HG02840 (cell line): ENCODE measurements around the gene COL2A1.
"Not testable (repeated sequence)": the region's sequence is repeated elsewhere in the genome, so short reads cannot be mapped to it uniquely, and the experiment has no call there.

Experiments
- ATAC-seq: cut with Tn5 transposase; IDR thresholded peaks from one replicate; pipeline ENCODE4 v1.9.1; 2021; ENCODE audit warnings: mild to moderate bottlenecking, moderate library complexity, moderate number of reproducible peaks; ENCODE audit not compliant: unreplicated experiment, low FRiP score

COL2A1 gene

DNA sequence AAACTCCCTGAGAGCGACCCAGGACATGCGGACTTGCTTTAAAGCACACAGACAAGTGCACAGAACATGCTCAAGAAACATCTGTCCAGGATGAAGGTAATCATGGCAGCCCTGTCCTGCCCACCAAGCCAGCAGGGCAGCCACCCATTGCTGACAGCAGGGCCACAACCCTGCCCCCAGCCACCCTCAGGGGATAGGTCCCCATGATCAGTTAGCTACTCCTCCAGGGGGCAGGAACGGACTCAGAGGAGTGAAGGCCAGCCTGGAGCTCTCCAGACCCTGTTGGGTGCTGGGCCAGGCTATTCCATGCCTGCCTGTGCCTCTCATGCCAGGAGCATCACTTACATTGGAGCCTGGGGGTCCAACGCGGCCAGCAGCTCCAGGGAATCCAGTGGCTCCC is 25.1 kb downstream of the COL2A1 start:
- no peak for ATAC-seq

DNA sequence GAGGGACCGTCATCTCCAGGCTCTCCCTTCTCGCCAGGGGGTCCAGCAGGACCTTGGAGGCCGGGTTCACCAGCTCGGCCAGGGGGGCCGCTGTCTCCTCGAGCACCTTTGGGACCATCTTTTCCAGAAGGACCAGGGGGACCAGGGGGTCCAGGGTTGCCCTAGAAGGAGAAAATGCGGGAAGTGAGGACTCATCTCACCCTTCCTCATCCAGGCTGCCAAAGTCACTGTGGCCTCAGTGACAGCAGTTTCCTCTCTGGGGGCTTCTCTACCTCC is 25.7 kb downstream of the COL2A1 start:
- ATAC-seq, result no peak

DNA sequence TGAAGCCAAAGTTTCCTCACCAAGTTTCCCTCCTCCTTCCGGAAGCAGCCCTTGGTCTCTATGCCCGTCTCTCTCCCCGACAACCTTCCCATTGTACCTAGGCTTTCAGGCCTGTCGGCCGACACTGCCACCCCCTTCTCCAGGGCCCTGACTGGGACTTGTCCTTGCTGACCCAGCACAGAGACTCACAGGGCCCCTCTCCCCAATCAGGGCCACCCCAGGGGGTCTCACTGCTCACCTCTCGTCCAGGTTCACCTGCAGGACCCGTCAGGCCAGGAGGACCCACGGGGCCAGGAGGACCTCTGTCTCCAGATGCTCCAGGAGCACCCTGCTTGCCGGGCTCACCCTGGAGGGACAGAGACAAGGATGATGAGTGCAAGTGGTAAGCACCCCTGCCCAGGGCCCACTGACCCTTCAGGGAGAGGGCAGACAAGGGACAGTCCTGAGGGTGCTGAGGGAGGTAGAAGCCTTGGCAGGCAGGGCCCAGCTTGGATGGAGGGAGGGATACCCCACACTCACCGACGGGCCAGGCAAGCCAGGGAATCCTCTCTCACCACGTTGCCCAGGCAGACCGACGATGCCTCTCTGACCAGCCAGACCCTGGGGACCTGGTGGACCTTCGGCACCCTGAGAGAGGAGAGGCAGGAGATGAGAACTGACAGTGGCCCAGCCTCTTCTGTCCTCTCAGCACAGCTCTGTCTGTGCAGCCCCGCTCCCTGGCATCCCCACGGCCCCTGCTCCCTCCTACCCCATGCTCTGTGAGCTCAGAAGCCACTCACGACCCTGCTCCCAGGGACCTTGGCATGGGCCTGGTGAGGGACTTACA is 26.3 kb downstream of the COL2A1 start:
- ATAC-seq, result no peak

DNA sequence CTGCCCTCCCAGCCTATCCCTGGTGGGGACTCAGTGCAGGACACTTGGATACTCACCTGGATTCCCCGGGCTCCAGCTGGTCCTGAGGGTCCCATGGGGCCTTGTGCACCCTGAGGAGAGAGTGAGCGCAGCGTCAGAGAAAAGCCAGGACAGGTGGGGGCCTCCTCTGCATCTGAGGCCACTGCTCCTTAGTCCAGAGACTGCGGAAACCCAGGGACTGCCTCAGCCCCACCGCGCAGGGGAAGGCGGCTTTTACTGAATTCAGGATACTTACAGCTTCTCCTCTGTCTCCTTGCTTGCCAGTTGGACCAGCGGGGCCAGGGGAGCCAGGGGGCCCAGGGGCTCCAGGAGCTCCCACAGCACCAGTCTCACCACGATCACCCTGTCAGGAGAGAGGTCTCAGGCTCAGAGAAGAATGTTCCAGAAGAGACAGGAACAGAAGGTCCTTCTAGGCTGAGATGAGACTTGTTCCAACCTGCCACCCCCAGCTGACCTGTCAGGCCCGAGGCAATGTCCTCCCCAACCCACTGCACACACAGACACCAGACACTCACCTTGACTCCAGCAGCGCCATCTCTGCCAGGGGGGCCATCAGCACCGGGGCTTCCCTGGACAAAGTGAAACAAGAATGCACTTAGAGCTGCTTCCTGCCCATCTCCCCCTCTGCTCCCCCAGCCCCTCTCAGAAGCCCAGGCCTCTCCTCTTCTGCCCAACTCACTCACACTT is 27.1 kb downstream of the COL2A1 start:
- no peak for ATAC-seq

DNA sequence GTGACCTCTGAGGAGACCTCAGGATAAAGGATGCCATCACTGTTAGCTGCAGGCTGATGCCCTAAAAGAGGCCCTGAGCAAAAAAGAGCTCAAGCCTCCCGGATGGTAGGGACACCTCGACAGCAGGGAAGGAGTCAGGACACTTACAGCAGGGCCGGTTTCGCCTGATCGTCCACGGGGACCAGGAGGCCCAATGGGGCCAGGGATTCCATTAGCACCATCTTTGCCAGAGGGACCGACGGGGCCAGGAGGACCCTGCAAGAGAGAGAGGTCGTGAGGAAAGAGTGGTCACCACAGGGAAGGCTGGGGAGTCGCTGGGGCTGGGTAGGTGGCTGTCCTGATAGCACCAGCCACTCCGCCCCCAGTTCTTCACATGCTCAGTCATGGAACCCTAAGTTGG is 28.5 kb downstream of the COL2A1 start:
- ATAC-seq, result no peak

DNA sequence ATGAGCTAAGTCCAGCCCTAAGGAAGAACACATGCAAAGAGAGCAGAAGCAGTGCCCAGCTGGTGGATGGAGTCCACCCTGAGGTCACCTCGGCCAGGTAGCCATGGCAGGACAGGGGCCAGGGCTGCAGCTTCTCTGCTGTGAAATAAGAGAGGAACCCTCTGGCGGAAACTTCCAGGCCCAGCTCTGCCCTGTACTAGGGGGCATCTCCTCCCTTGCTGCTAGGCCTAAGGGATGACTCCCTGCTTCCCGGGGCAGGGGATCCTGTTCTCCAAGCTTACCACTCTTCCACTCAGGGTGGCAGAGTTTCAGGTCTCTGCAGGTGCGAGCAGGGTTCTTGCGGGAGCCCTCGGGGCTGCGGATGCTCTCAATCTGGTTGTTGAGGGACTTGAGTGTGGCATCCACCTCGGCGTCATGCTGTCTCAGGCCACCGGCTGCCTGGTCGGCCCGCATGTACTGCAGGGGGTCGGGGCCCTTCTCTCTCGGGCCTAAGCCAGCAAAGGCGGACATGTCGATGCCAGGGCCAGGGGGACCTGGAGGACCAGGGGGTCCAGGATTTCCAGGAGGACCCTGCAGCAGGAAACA is 29.1 kb downstream of the COL2A1 start:
- ATAC-seq, result no peak

DNA sequence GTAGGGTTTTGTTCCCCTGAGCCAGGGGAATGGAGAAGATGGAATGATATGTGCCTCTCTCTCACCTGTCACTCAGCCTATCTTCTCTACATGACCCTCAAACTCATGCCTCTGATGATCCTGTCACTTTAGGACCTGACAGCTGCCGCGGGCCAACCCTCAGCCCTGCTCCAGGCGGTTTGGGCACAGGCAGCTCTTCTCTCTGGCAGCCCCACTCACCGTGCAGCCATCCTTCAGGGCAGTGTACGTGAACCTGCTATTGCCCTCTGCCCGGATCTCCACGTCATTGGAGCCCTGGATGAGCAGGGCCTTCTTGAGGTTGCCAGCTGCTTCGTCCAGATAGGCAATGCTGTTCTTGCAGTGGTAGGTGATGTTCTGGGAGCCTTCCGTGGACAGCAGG is 30.4 kb downstream of the COL2A1 start:
- ATAC-seq, result no peak

DNA sequence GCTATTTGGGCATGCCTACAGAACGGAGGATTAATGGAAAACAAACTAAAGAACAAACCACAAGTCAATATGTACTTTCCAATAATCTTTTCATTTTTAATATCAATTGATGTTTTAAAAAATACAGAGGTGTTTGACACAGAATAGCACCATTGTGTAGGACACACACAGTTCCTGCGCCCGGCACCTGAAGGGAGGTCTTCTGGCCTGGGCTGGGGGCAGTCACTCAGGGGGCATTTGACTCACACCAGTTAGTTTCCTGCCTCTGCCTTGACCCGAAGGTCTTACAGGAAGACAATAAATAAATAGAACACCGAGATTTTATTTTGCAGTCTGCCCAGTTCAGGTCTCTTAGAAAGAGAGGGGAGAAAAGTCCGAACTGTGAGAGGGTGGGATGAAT is 31.4 kb downstream of the COL2A1 start:
- no peak for ATAC-seq

DNA sequence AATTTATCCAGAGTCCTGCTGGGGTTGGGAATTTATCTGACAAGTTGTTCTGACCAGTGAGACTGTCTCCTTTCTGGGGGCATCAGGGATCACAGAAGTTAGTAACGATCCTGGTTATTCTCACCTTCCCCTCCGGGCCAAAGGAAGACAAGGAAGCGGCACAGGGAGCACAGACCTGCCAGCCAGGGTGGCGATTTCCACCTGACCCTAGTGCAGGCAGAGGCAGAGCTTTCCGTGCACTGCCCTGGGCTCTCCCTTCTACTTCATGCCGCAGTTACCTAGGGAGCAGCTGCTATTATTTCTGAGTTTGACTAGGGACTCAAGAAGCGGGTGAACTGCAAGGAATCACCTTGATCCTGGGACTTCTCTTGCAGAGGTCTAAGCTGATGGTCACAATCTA is 33.4 kb downstream of the COL2A1 start:
- no peak for ATAC-seq

DNA sequence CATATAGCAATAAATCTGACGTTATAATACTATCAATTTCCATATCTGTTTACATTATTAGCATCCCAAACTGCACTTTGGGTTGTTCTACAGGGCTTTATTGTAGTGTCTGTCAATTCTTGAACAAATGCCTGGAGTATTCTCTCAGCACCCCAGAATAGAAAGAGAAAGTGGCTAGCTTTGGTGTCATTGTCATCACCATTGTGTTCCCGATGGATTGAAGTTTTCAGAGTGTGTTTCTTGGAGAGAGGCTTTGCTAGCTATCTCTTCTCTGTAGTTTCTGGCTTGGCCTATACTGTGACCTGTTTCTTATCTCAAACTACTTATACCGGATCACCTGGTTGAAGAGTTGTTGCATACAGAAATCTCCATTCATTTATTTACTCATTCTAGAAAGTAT is 34.4 kb downstream of the COL2A1 start:
- ATAC-seq, result no peak

DNA sequence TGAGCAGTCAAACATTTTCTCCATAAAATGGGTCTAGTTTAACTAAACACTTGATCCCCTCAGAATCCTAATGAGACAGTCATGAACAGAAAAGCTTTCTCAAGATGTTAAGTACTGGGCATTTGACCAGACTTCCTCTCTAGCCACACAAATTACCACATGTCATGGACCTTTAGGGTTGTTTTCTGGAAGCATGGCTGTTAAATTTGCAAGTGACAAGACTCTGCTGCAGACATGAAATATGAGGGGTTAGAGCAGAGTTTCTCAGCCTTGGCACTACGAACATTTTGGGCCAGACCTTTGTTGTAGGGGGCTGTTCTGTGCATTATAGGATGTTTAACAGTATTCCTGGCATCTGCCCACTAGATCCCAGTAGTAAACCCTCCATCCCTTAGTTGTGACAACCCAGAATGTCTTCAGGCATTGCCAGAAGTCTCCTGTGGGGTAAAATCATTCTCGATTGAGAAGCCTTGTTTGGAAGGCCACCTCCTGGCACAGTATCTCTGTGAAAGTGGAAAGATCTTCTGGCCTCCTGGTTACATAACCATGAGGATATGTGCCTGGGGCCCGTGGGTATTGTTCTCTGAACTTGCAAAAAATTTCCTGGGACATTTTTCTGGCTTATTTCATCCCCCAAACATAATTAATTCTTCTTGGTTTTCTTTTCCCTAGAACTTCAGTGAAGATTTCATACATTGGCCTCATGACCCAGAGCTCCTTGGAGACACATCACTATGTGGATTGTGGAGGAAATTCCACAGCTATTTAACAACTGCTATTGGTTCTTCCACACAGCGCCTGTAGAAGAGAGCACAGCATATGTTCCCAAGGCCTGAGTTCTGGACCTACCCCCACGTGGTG is 36.6 kb downstream of the COL2A1 start:
- no peak for ATAC-seq

DNA sequence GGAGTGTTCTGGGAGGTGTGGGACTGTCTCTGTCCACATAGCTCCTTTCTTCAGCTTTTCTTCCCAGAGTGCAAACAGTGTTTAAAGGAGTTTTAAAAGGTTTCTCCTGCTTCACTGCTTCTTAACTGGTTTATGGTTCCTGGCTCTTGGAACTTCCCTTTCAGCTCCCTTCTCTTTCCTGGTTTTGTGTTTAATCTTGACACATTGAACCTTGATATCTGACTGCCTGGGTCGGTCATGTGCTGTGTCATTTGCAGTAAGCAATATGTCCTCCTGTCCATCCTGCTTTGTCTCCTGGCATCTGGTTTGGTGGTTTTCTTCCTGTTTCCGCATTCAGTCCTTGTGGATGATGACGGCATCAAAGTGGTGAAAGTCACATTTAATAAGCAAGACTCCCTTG is 38.7 kb downstream of the COL2A1 start:
- no peak for ATAC-seq

DNA sequence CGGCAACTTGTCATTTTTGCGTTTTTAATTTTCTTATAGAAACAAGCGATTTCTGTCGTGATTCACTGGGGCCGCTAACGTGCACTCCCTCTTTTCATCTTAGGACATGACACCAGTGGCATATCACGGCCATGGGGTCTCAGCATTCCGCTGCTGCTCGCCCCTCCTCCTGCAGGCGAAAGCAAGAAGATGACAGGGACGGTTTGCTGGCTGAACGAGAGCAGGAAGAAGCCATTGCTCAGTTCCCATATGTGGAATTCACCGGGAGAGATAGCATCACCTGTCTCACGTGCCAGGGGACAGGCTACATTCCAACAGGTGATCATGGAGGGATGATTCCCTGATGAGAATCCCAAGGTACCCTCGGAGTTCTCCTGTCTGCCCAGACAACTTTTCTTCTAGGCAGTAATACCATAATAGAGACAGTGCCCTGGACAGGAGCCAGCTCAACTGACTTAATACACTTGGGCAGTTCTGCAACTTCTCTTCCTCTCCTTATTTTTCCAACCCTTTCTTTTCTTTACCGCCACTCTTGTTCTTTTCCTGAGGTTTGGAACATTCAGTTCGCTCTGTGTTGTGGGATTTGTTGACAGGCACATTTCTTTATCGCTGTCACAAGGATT is 40.1 kb downstream of the COL2A1 start:
- no peak for ATAC-seq

DNA sequence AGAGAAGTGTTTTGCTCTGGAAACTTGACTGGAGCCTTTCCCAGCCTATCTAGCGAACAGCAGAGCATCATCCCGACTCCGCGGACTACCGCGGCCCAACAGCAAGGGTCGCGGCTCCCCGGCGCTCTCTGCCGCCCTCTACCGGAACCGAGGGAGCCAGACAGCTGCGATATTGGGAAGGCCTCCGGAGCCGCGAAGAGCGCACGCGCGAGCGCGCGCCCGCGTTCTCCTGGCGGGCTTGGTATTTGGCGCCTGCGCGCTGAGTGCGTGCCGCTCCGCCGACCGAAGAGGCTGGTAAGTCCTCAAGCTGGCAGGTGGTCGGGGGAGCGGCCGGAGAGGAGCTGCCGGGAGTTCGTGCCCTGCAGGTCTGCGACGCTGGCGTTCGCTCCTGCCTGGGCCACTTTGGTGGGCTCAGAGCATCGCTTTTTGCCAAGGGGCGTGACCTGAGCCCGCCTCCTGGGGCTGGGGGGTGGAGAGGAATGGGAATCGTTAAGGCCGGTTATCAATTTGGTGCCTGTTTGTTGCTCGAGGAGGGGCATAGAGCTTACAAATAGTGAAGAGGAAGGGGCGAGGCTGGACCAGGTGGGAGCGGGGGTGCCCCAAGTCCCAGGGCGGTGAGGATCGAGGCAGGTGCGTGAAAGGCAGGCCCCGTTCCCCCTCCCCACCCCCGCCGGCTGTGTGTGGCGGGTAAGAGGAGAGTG is 40.8 kb downstream of the COL2A1 start, which contains the start of gene TMEM106C:
TSS of gene TMEM106C (plus strand) at position 257 of the 701 bp plus-strand sequence. CDS start 641 bp downstream, outside the sequence.
- peak; percentile 92 for ATAC-seq

DNA sequence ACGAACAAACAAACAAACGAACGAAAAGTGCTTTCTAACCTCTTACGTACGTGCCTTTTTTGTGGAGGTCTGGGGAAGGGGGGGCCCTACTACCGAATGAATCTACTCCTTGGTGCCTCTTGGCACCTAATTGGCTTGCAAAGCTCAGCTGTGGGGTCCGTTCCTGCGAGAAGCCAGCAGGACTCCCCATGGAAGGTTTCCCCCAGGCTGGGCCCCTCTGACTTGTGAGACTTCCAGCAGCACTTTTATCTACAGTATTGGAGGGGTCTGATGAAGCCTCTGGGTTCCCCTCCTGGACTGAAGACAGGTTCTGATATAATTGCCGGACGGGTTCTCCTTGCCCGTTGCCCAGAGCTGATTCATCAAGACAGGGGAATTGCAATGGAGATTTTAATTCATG is 42.1 kb downstream of the COL2A1 start:
- ATAC-seq, result no peak

DNA sequence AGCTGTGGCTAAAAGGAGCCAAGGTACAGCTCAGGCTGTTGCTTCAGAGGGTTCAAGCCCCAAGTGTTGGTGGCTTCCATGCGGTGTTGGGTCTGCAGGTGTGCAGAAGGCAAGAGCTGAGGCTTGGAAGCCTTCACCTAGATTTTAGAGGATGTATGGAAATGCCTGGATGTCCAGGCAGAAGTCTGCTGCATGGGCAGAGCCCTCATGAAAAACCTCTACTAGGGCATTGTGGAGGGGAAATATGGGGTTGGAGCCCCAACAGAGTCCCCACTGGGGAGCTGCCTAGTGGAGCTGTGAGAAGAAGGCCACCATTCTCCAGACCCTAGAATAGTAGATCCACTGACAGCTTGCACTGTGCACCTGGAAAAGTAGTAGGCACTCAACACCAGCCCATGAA is 46.6 kb downstream of the COL2A1 start:
- ATAC-seq, result not testable (repeated sequence)

DNA sequence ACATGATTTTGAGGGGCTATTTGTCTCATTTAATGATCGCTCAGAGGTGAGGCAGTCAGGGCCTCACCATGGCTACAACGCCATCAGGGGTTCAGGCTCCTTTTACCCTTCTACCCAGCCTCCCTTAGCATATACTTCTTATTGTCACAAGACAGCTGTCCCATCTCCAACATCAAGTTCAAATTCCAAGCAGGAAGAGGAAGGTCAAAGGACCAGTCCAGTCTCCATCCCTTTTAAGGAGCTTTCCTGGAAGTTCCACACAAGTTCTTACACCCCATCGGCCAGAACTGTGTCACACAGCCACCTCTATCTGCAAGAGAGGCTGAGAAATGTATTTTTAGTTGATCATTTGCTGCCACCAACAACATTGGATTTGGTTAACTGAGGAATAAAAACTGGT is 49.2 kb downstream of the COL2A1 start:
- no peak for ATAC-seq

DNA sequence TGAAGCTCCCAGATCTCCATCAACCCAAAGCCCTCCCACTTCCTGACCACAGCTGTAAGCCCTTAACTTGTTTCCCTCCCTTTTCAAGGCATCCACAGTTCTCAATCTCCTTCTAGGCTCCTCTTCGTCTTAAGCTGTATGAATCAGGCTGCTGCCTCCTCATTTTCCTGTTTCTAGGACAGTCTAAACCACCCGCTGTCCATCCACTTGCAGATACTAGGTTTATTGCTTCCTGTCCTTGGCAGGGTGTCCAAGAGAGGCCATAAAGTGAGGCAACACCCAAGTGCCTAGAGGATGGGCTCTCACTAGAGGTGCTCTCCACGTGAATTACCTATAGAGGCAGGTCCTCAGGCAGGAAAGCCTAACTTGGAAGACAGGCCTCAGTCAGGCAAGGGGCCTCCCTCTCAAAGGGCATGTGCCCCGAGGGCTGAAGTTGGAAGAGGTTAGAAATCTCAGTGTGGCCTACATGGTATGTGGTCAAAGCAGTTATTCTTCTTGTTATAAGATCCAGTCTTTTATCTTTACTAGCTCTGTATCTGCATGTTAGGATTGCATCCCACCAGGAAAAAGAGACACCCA is 49.7 kb downstream of the COL2A1 start:
- ATAC-seq, result no peak

DNA sequence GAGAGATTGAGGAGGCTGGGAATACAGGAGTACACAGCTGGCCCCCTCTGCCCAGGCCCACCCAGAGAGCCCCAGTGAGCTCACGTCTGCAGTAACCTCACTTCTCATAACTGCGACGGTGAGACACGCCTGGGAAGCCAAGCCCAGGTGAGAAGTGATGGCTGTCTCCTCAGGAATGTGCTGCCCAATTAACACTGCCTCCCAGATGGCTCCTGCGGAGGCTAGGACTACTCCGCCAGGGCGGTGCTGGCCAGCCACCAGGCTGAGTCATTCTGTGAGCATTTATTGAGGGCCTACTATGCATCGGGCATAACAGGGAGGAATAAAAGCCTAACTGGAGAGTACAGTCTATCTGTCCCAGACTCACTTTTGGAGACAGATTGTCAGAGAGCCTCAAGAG is 50.2 kb downstream of the COL2A1 start:
- no peak for ATAC-seq
